H1 (cell line): ENCODE results near the gene F8. TPM values are rescaled to one million over a fixed set of nuclear protein-coding genes. Genes with fewer than 3 reads are reported as not detected.

Experiments used
- polyA plus RNA-seq, 7 experiments: library from polyadenylated mRNA; depleted of rRNA in 3 of 7; stranded (reverse) in 5 of 7; unstranded in 2 of 7; fragments of >200 nt in 5 of 7; fragments of 200-250 nt in 2 of 7; gene quantifications; 1 replicate in 5 of 7; 2 replicates in 1 of 7; 4 replicates in 1 of 7; pipeline versions ENCODE4 v1.2.1 to v1.2.3, GENCODE V29; 2011 to 2013; ENCODE audit warnings: missing spikeins in 2 of 7, mixed read lengths in 2 of 7
- total RNA-seq: library from RNA; stranded (reverse); fragmentation: NEBNext Ultra II Directional; extraction: Animal tissue kit (Norgen Biotek cat#: 25700); gene quantifications from 2 replicates; pipeline ENCODE4 v1.2.1, GENCODE V29; 2021
- TF ChIP-seq, protein P1 (sequence below): fragments of 300-600 bp; sonication (generic); IDR thresholded peaks from 2 replicates; pipeline ENCODE4 v1.7.1; 2012; ENCODE audit warnings: low read length, moderate library complexity, mild to moderate bottlenecking, inconsistent platforms; ENCODE audit not compliant: insufficient replicate concordance
- TF ChIP-seq, protein P2 (sequence below): IDR thresholded peaks from 2 replicates; pipeline ENCODE4 v1.6.1; 2011; ENCODE audit warnings: low read depth, mild to moderate bottlenecking, low read length; ENCODE audit not compliant: insufficient read depth

F8 gene
- total and polyA plus RNA-seq, 2 of the 8 experiments (the other 6 are each of a cell fraction or from before 2014, with no cell fraction given), result 1.1 to 2.6 TPM

DNA sequence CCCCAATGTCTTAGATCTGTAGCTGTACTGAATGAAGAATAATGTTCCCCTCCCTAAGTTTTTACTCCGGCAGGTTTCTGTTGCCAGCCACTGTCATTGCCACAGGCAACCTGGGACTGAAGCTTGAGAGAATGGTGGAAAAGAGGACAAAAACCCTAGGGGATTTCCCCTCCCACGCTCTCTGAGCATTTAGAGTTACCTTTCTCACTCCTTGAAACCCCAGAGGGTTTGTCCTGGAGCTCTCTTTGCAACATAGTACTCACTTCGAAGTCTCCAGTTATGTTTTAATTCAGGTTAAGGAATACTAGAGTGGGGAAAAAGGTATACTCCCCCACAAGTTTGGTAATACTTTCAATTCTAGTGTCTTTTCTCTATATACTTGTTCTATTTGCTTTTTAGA, 31.5 kb downstream of the F8 start (continued):
- TF ChIP-seq, protein P1, sequence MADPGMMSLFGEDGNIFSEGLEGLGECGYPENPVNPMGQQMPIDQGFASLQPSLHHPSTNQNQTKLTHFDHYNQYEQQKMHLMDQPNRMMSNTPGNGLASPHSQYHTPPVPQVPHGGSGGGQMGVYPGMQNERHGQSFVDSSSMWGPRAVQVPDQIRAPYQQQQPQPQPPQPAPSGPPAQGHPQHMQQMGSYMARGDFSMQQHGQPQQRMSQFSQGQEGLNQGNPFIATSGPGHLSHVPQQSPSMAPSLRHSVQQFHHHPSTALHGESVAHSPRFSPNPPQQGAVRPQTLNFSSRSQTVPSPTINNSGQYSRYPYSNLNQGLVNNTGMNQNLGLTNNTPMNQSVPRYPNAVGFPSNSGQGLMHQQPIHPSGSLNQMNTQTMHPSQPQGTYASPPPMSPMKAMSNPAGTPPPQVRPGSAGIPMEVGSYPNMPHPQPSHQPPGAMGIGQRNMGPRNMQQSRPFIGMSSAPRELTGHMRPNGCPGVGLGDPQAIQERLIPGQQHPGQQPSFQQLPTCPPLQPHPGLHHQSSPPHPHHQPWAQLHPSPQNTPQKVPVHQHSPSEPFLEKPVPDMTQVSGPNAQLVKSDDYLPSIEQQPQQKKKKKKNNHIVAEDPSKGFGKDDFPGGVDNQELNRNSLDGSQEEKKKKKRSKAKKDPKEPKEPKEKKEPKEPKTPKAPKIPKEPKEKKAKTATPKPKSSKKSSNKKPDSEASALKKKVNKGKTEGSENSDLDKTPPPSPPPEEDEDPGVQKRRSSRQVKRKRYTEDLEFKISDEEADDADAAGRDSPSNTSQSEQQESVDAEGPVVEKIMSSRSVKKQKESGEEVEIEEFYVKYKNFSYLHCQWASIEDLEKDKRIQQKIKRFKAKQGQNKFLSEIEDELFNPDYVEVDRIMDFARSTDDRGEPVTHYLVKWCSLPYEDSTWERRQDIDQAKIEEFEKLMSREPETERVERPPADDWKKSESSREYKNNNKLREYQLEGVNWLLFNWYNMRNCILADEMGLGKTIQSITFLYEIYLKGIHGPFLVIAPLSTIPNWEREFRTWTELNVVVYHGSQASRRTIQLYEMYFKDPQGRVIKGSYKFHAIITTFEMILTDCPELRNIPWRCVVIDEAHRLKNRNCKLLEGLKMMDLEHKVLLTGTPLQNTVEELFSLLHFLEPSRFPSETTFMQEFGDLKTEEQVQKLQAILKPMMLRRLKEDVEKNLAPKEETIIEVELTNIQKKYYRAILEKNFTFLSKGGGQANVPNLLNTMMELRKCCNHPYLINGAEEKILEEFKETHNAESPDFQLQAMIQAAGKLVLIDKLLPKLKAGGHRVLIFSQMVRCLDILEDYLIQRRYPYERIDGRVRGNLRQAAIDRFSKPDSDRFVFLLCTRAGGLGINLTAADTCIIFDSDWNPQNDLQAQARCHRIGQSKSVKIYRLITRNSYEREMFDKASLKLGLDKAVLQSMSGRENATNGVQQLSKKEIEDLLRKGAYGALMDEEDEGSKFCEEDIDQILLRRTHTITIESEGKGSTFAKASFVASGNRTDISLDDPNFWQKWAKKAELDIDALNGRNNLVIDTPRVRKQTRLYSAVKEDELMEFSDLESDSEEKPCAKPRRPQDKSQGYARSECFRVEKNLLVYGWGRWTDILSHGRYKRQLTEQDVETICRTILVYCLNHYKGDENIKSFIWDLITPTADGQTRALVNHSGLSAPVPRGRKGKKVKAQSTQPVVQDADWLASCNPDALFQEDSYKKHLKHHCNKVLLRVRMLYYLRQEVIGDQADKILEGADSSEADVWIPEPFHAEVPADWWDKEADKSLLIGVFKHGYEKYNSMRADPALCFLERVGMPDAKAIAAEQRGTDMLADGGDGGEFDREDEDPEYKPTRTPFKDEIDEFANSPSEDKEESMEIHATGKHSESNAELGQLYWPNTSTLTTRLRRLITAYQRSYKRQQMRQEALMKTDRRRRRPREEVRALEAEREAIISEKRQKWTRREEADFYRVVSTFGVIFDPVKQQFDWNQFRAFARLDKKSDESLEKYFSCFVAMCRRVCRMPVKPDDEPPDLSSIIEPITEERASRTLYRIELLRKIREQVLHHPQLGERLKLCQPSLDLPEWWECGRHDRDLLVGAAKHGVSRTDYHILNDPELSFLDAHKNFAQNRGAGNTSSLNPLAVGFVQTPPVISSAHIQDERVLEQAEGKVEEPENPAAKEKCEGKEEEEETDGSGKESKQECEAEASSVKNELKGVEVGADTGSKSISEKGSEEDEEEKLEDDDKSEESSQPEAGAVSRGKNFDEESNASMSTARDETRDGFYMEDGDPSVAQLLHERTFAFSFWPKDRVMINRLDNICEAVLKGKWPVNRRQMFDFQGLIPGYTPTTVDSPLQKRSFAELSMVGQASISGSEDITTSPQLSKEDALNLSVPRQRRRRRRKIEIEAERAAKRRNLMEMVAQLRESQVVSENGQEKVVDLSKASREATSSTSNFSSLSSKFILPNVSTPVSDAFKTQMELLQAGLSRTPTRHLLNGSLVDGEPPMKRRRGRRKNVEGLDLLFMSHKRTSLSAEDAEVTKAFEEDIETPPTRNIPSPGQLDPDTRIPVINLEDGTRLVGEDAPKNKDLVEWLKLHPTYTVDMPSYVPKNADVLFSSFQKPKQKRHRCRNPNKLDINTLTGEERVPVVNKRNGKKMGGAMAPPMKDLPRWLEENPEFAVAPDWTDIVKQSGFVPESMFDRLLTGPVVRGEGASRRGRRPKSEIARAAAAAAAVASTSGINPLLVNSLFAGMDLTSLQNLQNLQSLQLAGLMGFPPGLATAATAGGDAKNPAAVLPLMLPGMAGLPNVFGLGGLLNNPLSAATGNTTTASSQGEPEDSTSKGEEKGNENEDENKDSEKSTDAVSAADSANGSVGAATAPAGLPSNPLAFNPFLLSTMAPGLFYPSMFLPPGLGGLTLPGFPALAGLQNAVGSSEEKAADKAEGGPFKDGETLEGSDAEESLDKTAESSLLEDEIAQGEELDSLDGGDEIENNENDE, result no peak
- TF ChIP-seq, protein P2, sequence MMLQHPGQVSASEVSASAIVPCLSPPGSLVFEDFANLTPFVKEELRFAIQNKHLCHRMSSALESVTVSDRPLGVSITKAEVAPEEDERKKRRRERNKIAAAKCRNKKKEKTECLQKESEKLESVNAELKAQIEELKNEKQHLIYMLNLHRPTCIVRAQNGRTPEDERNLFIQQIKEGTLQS, result no peak
